Neural cell (in vitro differentiated cells): ENCODE measurements around the gene CYP39A1. TPM values are rescaled to one million over a fixed set of nuclear protein-coding genes. Genes with fewer than 3 reads are reported as not detected.

Source experiments
- H2AFZ ChIP-seq: fragments of 200-600, 300-800 bp; sonication (generic), shearing (Covaris generic); 2 replicates; pipeline ENCODE4 v1.6.0; 2014; ENCODE audit warnings: low read depth, mild to moderate bottlenecking, antibody characterized with exemption, low read length, moderate library complexity
- H3F3A ChIP-seq: fragments of 200-600 bp; shearing (Covaris generic); 2 replicates; pipeline ENCODE4 v1.6.1; 2016; ENCODE audit warnings: mild to moderate bottlenecking, moderate library complexity, mixed read lengths, antibody characterized with exemption, low read length; ENCODE audit not compliant: insufficient read depth, poor library complexity, severe bottlenecking
- H3K27ac ChIP-seq: fragments of 200-600, 300-800 bp; sonication (generic), shearing (Covaris generic); 2 replicates; pipeline ENCODE4 v1.5.1; 2014; ENCODE audit warnings: mild to moderate bottlenecking, low read length, moderate library complexity
- H3K27me3 ChIP-seq: fragments of 300-800, 200-600 bp; sonication (generic), shearing (Covaris generic); 2 replicates; pipeline ENCODE4 v1.6.0; 2014; ENCODE audit warnings: mild to moderate bottlenecking, low read depth, low read length, moderate library complexity; ENCODE audit not compliant: insufficient read depth
- H3K36me3 ChIP-seq: fragments of 300-800, 200-600 bp; sonication (generic), shearing (Covaris generic); 2 replicates; pipeline ENCODE4 v1.5.1; 2014; ENCODE audit warnings: mild to moderate bottlenecking, antibody characterized with exemption, low read length, moderate library complexity; ENCODE audit not compliant: insufficient read depth
- H3K4me2 ChIP-seq: fragments of 300-800, 200-600 bp; sonication (generic), shearing (Covaris generic); 2 replicates; pipeline ENCODE4 v1.6.0; 2014; ENCODE audit warnings: mild to moderate bottlenecking, low read length
- H3K4me3 ChIP-seq: fragments of 300-800, 200-600 bp; sonication (generic), shearing (Covaris generic); 2 replicates; pipeline ENCODE4 v1.5.1; 2014; ENCODE audit warnings: mild to moderate bottlenecking, low read length, moderate library complexity
- H3K79me2 ChIP-seq: fragments of 200-600 bp; shearing (Covaris generic); replicated peaks from 2 replicates; pipeline ENCODE4 v1.6.0; 2014; ENCODE audit warnings: mild to moderate bottlenecking, low read length, moderate library complexity; ENCODE audit not compliant: insufficient read depth
- H3K9ac ChIP-seq: fragments of 300-800, 200-600 bp; sonication (generic), shearing (Covaris generic); 2 replicates; pipeline ENCODE4 v1.6.1; 2016; ENCODE audit warnings: mild to moderate bottlenecking, low read length, mixed read lengths
- H3K9me2 ChIP-seq: fragments of 200-600 bp; shearing (Covaris generic); 2 replicates; pipeline ENCODE4 v1.6.1; 2016; ENCODE audit warnings: mild to moderate bottlenecking, low read length, mixed read lengths; ENCODE audit not compliant: insufficient read depth
- H3K9me3 ChIP-seq: fragments of 200-600, 300-800 bp; sonication (generic), shearing (Covaris generic); 2 replicates; pipeline ENCODE4 v1.6.1; 2016; ENCODE audit warnings: mild to moderate bottlenecking, mixed run types, low read length, moderate library complexity, mixed read lengths
- H4K20me1 ChIP-seq: fragments of 200-600 bp; shearing (Covaris generic); 2 replicates; pipeline ENCODE4 v1.6.1; 2016; ENCODE audit warnings: mild to moderate bottlenecking, mixed run types; ENCODE audit not compliant: insufficient read depth
- EP300 ChIP-seq: fragments of 450-650 bp; conservative IDR thresholded peaks from 2 replicates; pipeline ENCODE4 v1.6.1; 2014; ENCODE audit warnings: antibody characterized with exemption, mild to moderate bottlenecking, moderate library complexity; ENCODE audit not compliant: poor library complexity, severe bottlenecking
- EZH2 ChIP-seq: fragments of 200-600, 300-800 bp; shearing (Covaris generic), sonication (generic); IDR thresholded peaks from 2 replicates; pipeline ENCODE4 v1.6.1; 2014; ENCODE audit warnings: antibody characterized with exemption, low read length, borderline replicate concordance, mild to moderate bottlenecking; ENCODE audit not compliant: insufficient read depth, poor library complexity, severe bottlenecking
- MXI1 ChIP-seq: fragments of 450-650 bp; conservative IDR thresholded peaks from 2 replicates; pipeline ENCODE4 v1.6.1; 2014; ENCODE audit warnings: antibody characterized with exemption, mild to moderate bottlenecking; ENCODE audit not compliant: poor library complexity, severe bottlenecking
- POLR2AphosphoS5 ChIP-seq: IDR thresholded peaks from 2 replicates; pipeline ENCODE4 v1.6.1; 2012
- RAD21 ChIP-seq: fragments of 450-650 bp; conservative IDR thresholded peaks from 2 replicates; pipeline ENCODE4 v1.6.1; 2014; ENCODE audit warnings: antibody characterized with exemption, mild to moderate bottlenecking, moderate library complexity
- SMC3 ChIP-seq: fragments of 450-650 bp; conservative IDR thresholded peaks from 2 replicates; pipeline ENCODE4 v1.6.1; 2014; ENCODE audit warnings: antibody characterized with exemption, mild to moderate bottlenecking, moderate library complexity; ENCODE audit not compliant: poor library complexity
- TAF1 ChIP-seq: IDR thresholded peaks from 2 replicates; pipeline ENCODE4 v1.6.1; 2012; ENCODE audit warnings: low read depth
- polyA plus RNA-seq: library from polyadenylated mRNA; depleted of rRNA; stranded (reverse); fragments of >200 nt; gene quantifications from 2 replicates; pipeline ENCODE4 v1.2.3, GENCODE V29; 2014
- TF ChIP-seq, protein P1 (sequence below): IDR thresholded peaks from 2 replicates; pipeline ENCODE4 v1.6.1; 2012; ENCODE audit warnings: borderline replicate concordance
- TF ChIP-seq, protein P2 (sequence below): fragments of 450-650 bp; IDR thresholded peaks from 2 replicates; pipeline ENCODE4 v1.5.1; 2014; ENCODE audit warnings: antibody characterized with exemption, mild to moderate bottlenecking, moderate library complexity; ENCODE audit not compliant: poor library complexity, severe bottlenecking

The CYP39A1 gene
- polyA plus RNA-seq, 1 donor from 2014 or later = 1.4 TPM

DNA sequence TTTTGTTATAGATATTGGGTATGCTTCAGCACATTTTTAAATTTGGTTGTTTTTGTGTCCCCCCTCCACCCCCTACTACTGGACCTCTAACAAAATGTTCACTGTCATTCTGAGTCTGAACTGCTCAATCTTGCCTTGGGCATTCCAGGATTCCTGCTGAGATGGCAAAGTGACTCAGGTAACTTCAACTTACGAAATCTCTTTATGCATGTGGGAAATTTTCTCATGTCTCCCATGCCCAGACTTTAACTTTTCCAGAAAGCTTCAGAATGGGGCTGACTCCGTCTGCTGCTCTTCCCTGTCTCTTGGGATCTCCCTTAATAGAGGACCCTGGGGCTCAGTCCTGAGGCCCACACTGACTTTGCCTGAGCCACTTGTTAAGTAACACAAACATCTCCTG, 14.0 kb downstream of the CYP39A1 start:
- Histone ChIP-seq H3K4me3 (no peak overlapping the region), H3K27me3 (no peaks in the 10 kb centered on the region), H3K4me2 (no peak overlapping the region), H3K79me2 (no peaks in the 10 kb centered on the region), H3K9me3 (no peaks in the 10 kb centered on the region), H3K9me2 (no peaks in the 10 kb centered on the region), H2AFZ (no peak overlapping the region), H4K20me1 (no peaks in the 10 kb centered on the region), H3K9ac (no peak overlapping the region), H3F3A (no peaks in the 10 kb centered on the region), H3K27ac (no peak overlapping the region), H3K36me3 (no peaks in the 10 kb centered on the region)
- TF ChIP-seq MXI1 (no peak), TAF1 (no peak), RAD21 (no peak), SMC3 (no peak), EP300 (no peak), EZH2 (no peak), POLR2AphosphoS5 (no peak)
- TF ChIP-seq, protein P1, sequence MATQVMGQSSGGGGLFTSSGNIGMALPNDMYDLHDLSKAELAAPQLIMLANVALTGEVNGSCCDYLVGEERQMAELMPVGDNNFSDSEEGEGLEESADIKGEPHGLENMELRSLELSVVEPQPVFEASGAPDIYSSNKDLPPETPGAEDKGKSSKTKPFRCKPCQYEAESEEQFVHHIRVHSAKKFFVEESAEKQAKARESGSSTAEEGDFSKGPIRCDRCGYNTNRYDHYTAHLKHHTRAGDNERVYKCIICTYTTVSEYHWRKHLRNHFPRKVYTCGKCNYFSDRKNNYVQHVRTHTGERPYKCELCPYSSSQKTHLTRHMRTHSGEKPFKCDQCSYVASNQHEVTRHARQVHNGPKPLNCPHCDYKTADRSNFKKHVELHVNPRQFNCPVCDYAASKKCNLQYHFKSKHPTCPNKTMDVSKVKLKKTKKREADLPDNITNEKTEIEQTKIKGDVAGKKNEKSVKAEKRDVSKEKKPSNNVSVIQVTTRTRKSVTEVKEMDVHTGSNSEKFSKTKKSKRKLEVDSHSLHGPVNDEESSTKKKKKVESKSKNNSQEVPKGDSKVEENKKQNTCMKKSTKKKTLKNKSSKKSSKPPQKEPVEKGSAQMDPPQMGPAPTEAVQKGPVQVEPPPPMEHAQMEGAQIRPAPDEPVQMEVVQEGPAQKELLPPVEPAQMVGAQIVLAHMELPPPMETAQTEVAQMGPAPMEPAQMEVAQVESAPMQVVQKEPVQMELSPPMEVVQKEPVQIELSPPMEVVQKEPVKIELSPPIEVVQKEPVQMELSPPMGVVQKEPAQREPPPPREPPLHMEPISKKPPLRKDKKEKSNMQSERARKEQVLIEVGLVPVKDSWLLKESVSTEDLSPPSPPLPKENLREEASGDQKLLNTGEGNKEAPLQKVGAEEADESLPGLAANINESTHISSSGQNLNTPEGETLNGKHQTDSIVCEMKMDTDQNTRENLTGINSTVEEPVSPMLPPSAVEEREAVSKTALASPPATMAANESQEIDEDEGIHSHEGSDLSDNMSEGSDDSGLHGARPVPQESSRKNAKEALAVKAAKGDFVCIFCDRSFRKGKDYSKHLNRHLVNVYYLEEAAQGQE = no peak
- TF ChIP-seq, protein P2, sequence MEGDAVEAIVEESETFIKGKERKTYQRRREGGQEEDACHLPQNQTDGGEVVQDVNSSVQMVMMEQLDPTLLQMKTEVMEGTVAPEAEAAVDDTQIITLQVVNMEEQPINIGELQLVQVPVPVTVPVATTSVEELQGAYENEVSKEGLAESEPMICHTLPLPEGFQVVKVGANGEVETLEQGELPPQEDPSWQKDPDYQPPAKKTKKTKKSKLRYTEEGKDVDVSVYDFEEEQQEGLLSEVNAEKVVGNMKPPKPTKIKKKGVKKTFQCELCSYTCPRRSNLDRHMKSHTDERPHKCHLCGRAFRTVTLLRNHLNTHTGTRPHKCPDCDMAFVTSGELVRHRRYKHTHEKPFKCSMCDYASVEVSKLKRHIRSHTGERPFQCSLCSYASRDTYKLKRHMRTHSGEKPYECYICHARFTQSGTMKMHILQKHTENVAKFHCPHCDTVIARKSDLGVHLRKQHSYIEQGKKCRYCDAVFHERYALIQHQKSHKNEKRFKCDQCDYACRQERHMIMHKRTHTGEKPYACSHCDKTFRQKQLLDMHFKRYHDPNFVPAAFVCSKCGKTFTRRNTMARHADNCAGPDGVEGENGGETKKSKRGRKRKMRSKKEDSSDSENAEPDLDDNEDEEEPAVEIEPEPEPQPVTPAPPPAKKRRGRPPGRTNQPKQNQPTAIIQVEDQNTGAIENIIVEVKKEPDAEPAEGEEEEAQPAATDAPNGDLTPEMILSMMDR = no peak

DNA sequence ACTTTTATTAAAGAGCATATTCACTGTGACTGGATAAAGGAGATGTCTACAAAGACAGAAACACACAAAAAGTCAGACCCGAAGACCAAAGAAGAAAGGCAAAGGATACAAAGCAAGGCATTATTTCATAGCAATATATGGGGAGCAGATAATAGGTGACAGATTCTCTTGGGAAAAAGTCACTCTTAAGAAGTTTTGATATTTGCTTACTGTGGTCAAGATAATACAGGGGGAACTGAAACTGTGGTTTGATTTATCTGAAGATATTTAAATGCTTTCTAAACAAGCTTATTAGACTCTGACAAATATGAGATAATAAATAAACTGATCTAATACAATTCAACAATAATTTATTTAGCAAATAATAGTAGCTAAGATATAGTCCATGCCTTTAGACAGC, 14.7 kb downstream of the CYP39A1 start:
- Histone ChIP-seq H3K9ac (no peak overlapping the region), H3K27me3 (no peaks in the 10 kb centered on the region), H4K20me1 (no peaks in the 10 kb centered on the region), H2AFZ (no peak overlapping the region), H3K9me3 (no peaks in the 10 kb centered on the region), H3K27ac (no peak overlapping the region), H3K36me3 (no peaks in the 10 kb centered on the region), H3K4me3 (no peak overlapping the region), H3K4me2 (no peak overlapping the region), H3K79me2 (no peaks in the 10 kb centered on the region), H3F3A (no peaks in the 10 kb centered on the region), H3K9me2 (no peaks in the 10 kb centered on the region)
- TF ChIP-seq RAD21 (no peak), SMC3 (no peak), MXI1 (no peak), EP300 (no peak), EZH2 (no peak)
- TF ChIP-seq, protein P2 = no peak
